ENCODE measurements around the gene LMAN2L.
"Not testable (repeated sequence)": the region's sequence is repeated elsewhere in the genome, so short reads cannot be mapped to it uniquely, and the experiment has no call there.

The LMAN2L gene

DNA sequence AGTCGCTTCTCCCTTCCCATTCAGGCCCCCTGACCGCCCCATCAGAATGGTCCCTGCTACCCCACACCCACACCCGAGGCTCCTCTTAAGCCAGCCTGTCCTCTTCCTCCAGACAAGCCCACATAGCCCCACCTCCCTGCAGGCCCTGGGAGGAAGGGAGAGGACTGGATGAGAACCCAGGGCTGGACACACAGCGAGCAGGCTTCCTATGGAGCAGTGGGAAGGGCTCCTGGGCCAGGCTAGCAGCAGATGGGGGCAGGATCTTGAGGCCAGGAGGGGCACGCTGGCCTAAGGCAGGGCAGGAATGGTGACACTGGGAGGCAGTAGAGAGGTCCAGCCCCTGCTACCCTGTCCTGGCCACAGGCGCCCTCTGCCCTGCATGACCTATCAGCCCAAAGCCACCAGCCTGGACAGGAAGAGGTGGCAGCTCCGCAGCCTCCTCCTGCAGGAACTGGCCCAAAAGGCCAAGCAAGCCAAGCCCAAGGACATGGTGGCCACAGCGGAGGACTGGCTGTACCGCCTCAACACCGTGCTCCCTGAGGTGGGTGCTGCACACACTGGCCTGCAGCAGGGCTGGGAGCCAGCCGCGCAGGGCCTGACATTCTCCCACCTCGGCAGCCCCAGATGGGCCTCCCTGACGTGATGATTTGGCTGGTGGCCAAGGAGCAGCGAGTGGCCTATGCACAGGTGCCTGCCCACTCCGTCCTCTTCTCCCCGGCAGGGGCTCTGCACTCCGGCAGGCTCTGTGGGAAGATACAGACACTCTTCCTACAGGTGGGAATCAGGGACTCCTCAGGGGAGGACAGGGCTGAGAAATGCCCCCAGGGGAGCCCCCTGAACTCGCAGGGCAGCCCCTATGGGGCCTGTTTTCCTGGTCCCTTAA lies 54.0 kb downstream of the LMAN2L start:
- DNase-seq, result no peak

DNA sequence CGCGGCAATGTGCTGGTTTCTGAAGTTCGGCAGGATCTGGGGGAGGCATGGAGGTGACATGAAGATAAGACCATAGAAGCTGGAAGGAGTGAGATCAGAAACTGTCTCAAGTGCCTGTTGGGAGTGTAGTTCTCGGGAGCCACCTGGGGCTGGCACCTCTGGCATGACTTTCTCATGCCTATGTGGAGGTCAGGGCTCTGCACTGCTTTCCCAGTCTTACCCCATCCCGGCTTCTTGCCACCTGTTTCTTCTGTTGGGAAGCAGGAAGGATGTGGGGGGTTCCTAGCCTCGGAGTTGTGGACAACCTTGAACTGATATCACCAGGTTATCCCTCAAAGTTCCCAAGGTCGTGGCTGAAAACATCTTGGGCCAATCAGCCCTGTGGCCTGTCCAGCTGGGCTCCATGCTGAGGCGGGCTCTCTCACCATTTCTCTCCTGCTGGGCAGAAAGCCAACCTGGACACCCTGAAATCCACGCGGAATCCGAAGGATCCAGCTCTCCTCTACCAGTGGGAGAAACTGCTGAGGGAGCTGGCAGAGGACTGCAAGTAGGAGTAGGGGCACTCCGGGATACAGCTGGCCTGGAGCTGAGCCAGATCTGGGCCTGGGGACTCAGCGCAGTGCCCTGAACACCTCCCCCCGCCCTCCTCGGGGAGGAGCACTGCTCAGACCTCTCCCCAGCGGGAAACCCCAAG lies 54.8 kb downstream of the LMAN2L start:
- no peak for DNase-seq

DNA sequence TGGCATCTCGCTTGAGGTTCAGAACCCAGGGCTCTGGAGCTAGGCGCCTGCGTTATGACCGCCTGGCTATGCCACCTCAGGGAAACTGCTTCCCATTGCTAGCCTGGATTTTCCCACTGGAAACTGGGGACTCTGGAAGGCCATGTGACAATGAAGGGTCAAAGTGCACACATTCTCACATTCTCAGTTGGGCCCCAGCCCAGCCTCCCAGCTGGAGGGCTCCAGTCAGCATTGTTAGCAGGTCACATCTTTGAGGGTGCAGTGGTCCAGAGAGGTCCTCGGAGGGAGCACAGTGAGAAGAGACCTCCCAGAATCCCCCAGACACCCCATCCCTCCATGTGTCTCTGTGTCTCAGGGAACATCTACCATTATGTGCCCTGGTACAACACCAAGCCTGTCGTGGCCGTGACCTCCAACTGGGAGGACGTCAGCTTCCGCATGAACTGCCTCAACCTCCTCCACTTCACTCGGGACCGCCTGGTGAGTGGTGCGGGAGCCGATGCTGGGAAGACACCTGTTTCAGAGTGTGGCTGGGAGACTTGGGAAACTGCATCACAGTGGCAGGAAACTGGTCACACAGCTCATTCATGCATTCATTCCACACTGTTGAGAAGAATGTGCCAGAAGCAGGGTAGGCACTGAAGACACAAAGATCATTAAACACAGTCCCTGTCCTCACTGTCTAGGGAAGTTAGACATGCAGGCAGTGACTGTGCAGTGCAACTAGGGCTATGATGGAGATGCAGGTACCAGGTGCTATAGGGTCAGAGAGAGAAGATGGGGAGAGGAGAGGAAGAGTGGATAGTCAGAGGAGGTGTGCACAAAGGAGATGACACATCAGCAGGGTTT lies 55.7 kb downstream of the LMAN2L start:
- no peak for DNase-seq

DNA sequence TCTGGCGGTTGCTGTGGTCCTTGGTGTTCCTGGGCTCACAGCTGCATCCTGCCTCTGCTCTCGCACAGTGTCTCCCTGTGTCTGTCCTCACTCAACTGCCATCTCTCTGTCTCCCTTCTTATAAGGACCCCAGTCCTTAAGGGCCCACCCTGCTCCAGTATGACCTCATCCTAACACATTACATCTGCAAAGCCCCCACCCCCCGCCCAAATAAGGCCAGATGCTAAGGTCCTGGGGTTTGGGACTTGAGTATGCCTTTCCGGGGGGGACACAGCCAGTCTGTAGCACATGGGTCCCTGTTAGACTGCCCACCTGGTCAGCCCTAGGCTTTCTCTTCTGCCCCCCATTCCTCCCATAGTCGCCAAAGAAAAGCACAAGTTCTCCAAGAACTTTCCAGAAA lies 56.6 kb downstream of the LMAN2L start:
- DNase-seq, result no peak

DNA sequence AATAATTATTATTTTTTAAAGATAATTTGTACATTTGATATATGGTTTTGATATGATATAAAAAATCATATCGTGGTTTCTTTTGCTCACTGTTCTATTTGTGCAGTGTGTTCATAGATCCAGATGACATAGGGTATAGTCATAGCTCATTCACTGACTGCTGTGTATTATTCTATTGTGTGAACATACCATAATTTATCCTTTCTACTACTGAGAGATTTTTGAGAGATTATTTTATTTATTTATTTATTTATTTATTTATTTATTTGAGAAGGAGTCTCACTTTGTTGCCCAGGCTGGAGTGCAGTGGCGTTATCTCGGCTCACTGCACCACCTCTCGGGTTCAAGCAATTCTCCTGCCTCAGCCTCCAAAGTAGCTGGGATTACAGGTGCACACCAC lies 58.3 kb downstream of the LMAN2L start:
- no peak for DNase-seq

DNA sequence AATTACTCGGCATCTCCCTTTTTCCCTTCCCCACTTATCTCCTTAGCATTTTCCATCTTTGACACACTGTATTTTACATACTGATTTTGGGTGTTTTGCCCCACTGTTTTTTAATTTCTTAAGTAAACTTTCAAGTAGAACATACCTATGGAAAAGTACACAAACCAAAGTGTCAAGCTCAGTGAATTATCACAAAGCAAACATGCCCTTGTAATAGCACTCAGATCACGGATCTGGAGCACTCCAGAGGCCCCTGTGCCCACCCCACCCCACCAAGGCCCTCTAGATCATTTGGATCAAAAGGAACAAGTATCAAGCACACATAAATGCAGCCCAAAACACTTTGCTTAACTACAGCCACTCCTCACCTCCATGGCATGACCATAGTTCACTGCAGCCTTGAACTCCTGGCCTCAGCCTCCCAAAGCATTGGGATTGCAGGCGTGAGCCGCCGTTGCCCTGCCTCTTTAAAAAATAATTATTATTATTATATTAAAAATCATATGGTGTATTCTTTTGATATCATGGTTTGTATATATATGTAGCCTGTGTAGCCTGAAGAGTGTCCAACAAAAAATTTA lies 59.2 kb downstream of the LMAN2L start:
- DNase-seq, result no peak

DNA sequence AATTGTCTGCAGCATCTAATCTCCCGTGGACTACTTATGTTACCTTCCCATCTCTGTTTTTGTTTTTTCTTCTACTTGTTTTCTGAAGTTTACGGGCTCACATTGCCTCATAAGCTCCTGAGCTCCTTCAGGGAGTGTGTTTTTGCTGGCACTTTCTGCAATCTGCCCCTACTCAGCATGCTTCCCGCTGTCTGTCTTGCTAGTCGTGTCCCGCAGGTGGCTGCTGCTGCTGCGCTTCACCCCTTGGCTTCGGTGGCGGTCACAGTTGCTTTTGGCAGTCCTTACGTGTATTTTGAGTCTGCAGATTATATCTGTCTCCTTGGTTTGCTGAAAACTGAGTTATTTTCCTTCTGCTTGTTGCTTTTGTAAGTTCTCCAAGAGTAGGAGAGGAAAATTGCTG lies 60.0 kb downstream of the LMAN2L start:
- DNase-seq, result no peak

DNA sequence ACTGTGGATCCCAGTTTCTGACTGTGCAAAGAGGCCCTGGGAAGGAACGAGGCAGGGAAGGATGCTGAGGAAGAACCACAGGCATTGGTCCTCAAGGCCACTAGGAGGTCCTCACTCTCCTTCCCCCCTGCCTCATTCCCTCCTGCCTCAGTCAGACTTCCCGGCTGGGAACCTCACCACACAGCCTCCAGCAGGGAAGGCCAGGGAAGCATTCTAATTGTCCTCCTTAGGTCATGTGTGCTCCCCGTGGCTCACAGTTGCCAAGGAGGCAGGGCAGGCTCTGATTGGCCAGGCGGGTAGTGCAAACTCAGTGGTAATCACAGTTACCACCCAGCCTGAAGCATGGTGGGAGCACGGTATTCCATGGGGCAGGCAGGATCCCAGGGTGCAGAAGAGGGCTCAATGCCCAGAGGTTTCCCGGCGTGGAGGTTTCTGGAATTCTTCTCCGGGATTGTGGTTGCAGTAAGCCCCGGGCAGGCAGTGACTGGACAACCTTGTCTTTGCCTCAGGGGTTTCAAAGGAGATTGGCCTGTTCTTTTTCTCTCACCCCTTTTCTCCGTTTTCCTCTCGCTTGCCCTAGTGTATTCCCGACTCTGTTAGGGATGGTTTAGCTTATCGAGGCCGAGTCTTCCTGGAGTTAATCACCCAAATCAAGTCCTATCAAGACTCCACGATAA lies 70.2 kb downstream of the LMAN2L start:
- DNase-seq, result no peak

DNA sequence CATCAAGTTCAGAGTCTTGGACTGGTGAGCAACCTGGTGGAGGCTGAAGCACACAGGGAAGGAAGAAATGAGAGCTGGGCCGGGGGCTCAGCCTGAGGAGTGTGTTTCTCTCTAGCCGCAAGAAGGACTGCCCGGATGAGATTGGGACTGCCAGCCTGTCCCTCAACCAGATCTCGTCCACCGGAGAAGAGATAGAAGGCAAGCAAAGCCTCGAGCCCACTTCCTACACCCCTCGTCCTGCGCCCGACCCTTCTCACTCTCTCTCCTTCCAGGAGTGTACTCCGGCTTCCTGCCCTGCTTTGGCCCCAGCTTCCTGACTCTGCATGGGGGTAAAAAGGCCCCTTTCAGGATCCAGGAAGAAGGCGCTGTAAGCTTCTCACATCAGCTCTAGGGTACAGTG lies 71.1 kb downstream of the LMAN2L start:
- DNase-seq, result no peak

DNA sequence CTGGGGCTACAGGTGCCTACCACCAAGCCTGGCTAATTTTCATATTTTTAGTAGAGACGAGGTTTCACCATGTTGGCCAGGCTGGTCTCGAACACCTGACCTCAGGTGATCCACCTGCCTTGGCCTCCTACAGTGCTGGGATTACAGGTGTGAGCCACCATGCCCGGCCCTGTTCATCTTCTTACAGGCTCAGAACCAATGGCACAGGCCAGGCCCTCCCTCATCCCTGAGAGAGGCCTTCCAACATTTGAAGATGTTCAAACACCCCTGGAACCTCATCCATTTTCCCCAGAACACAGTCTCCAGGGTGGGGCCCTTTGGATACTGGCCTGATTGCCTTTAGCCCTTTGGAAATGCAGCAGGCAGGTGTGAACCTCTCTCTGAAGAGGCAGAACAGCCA lies 74.1 kb downstream of the LMAN2L start:
- DNase-seq, result not testable (repeated sequence)

DNA sequence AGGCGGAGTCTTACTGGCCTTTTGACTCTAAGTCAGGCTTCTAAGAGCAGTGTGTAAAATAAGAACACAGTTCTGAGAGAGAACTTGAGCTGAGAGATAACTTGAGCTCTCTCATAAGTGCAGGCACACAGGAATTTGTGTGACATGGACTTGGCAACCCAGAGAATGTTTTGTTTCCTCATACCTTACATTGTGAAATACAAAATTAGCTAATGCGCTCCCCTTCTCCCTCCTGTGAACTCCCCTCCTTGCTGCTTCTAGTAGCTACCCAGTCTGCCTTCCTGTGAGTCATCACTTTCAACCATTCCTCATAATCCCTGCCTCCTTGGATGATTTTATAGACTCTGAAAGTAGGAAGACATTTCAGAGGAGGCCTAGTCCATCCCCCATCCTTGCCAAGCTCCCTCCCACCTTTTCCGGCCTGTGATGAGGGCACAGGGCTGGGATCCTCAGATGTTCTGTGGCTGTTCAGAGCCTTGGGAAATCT lies 74.7 kb downstream of the LMAN2L start:
- no peak for DNase-seq

DNA sequence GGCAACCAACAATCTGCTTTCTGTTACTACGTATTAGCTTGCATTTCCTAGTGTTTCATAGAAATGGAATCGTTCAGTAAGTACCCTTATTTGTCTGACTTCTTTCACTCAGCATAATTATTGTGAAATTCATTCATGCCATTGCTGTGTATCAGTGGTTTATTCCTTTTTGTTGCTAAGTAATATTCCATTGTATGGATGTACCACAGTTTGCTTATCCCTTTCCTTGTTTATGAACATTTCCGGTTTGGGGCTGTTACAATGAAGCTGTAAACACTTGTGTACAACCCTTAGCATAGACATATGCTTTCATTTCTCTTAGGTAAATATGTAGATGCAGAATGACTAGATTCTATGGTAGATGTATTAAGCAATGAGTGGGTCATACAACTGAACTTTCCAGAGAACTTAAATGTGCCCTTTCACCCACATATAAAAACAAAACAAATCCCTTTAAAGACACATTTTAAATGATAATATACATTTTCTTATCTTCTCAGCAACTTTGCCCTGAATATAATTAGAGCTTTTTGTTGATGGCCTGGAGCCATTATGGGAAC lies 75.4 kb downstream of the LMAN2L start:
- no peak for DNase-seq

DNA sequence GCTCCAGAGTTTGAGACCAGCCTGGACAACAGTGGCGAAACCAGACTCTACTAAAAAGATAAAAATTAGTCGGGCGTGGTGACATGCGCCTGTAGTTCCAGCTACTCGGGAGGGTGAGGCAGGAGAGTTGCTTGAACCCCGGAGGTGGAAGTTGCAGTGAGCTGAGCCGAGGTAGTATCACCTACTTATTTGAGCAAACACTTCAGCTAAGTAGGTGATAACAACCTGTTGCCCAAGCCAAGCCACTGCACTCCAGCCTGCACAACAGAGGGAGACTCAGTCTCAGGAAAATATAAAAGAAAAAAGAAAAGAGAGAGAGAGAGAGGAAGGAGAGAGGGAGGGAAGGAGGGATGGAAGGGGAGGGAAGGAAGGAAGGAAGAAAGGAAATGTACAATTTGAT lies 76.0 kb downstream of the LMAN2L start:
- no peak for DNase-seq

DNA sequence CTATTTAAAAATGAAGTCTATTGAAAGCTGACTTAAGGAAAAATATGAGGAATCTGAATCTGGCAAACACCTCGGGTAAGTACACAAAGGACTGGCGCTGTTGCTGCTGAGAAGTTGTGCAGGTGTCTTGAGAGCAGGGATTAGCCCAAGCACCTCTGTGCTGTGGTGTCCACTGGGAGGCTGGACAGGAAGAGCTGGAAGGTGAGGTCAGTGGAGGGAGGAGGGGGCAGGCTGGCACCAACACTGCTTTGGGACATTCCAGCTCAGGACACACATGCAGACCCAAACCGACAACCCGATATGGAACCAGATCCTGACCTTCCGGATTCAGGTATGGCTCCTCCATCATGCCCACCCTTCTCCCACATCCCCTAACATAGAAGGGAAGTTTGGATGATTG lies 76.7 kb downstream of the LMAN2L start:
- no peak for DNase-seq

DNA sequence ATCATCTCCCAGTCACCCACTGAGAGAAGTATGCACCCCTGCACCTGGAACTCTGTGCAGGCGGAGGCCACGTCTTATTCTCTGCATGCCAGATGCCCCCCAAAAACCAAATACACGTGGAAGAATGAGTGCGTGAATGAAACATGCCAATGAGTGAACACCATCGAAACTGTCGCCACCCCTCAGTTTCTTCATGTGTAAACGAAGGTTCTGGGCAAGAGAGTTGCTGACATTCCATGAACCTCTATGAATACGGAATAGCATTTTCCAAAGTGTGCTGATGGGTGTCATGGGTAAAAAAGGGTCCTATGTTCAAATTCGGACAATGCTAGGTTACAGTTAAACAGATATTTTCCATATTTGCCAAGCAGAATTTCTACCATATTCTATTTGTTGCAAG lies 77.5 kb downstream of the LMAN2L start:
- DNase-seq, result no peak

DNA sequence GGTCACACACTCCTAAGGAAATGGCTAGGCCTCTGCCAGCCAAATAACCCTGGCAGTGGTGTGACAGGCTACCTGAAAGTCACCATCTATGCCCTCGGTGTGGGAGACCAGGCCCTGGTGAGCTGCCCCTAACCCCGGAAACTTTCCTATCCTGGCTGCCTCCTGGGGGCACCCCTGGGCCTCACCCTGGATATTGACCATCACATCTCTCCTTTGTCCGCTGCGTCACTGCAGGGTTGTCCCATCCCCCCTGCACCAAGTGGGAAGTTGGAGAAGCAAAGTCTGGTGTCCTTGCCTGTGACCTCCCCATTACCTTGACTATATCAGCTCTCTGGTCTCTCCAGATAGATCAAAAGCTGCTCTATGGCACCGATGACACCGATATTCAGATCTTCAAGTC lies 78.5 kb downstream of the LMAN2L start:
- DNase-seq, result no peak

DNA sequence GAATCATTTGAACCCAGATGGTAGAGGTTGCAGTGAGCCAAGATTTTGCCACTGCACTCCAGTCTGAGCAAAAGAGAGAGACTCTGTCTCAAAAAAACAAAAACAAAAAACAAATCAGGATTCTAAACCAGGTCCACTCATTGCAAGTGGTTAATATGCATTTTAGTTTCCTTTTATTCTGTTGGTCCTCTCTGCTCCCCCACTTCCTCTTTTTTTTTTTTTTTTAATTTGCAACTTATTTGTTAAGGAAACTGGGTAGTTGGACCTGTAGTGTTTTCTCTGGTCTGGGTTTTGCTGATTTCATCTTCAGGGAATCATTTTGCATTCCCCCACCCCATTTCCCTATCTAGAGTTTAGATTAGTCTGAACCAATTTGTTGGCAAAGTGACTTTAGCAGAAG lies 83.3 kb downstream of the LMAN2L start:
- DNase-seq, result no peak

All from NCI-H446 treated with DMSO at 0.1 percent for 48 hours (cell line).